ENCODE results near the gene OXNAD1.
A peak's percentile ranks its signal among the peaks of the same experiment; 100 is the strongest.

Gene OXNAD1

GRCh38 chr3:16247282-16248061 lies 17.5 kb upstream of the OXNAD1 start:
- DNase-seq (ENCODE audit: low read depth) = peak; percentile 72

- no peak for DNase-seq (ENCODE audit: low read depth)
These were observed 16.5 kb upstream of the OXNAD1 start for GRCh38 chr3:16248556-16248955.

GRCh38 chr3:16249336-16249735 lies 15.7 kb upstream of the OXNAD1 start:
- DNase-seq (ENCODE audit: low read depth) = no peak

- no peak for DNase-seq (ENCODE audit: low read depth)
These were observed 15.1 kb upstream of the OXNAD1 start for GRCh38 chr3:16249886-16250285.

- no peak for DNase-seq (ENCODE audit: low read depth)
These were observed 13.5 kb upstream of the OXNAD1 start for GRCh38 chr3:16251316-16252085.

GRCh38 chr3:16252243-16252978 lies 12.6 kb upstream of the OXNAD1 start:
- DNase-seq (ENCODE audit: low read depth) = no peak

GRCh38 chr3:16252988-16253387 lies 12.0 kb upstream of the OXNAD1 start:
- DNase-seq (ENCODE audit: low read depth) = no peak

GRCh38 chr3:16253601-16254000 lies 11.4 kb upstream of the OXNAD1 start:
- DNase-seq (ENCODE audit: low read depth) = peak; percentile 64

GRCh38 chr3:16254916-16255315 lies 10.1 kb upstream of the OXNAD1 start:
- no peak for DNase-seq (ENCODE audit: low read depth)

GRCh38 chr3:16255326-16255725 lies 9.7 kb upstream of the OXNAD1 start:
- DNase-seq (ENCODE audit: low read depth) = no peak

GRCh38 chr3:16255726-16256125 lies 9.3 kb upstream of the OXNAD1 start:
- no peak for DNase-seq (ENCODE audit: low read depth)

GRCh38 chr3:16257309-16257708 lies 7.7 kb upstream of the OXNAD1 start:
- DNase-seq (ENCODE audit: low read depth) = no peak

GRCh38 chr3:16258177-16258576 lies 6.8 kb upstream of the OXNAD1 start:
- DNase-seq (ENCODE audit: low read depth) = no peak

- no peak for DNase-seq (ENCODE audit: low read depth)
These were observed 6.1 kb upstream of the OXNAD1 start for GRCh38 chr3:16258866-16259265.

GRCh38 chr3:16260046-16260445 lies 5.0 kb upstream of the OXNAD1 start:
- DNase-seq (ENCODE audit: low read depth) = no peak

- DNase-seq (ENCODE audit: low read depth) = no peak
These were observed 2.8 kb upstream of the OXNAD1 start for GRCh38 chr3:16262174-16262573.

GRCh38 chr3:16264174-16264707 lies 771 bp upstream of the OXNAD1 start:
- DNase-seq (ENCODE audit: low read depth) = no peak

GRCh38 chr3:16265455-16265786 lies 409 bp downstream of the OXNAD1 start:
- DNase-seq (ENCODE audit: low read depth) = no peak

GRCh38 chr3:16266714-16267113 lies 1.7 kb downstream of the OXNAD1 start:
- no peak for DNase-seq (ENCODE audit: low read depth)

GRCh38 chr3:16270855-16271254 lies 5.8 kb downstream of the OXNAD1 start:
- no peak for DNase-seq (ENCODE audit: low read depth)

GRCh38 chr3:16272588-16272987 lies 7.6 kb downstream of the OXNAD1 start:
- DNase-seq (ENCODE audit: low read depth) = no peak

GRCh38 chr3:16273867-16274266 lies 8.9 kb downstream of the OXNAD1 start:
- no peak for DNase-seq (ENCODE audit: low read depth)

GRCh38 chr3:16277471-16277870 lies 12.5 kb downstream of the OXNAD1 start:
- peak; percentile 7 for DNase-seq (ENCODE audit: low read depth)

Data from fibroblast of gingiva (primary cell).